ENCODE measurements around the gene FBXO10.
"Not testable (repeated sequence)": the region's sequence is repeated elsewhere in the genome, so short reads cannot be mapped to it uniquely, and the experiment has no call there.

Gene FBXO10

GRCh38 chr9:37521111-37521510 lies 55.1 kb downstream of the FBXO10 start:
- Mint-ChIP-seq H3K4me3 (no peak overlapping the region), H3K9me3 (no peaks in the 10 kb centered on the region), H3K27ac (no peak overlapping the region), H3K4me1 (ENCODE audit: low read depth) (no peaks in the 10 kb centered on the region), H3K36me3 (ENCODE audit: low read depth) (no peaks in the 10 kb centered on the region), H3K27me3 (ENCODE audit: low read depth) (no peaks in the 10 kb centered on the region)

GRCh38 chr9:37520641-37521040 lies 55.5 kb downstream of the FBXO10 start:
- no peak overlapping the region for H3K27ac Mint-ChIP-seq
- no peaks in the 10 kb centered on the region for H3K9me3 Mint-ChIP-seq
- no peaks in the 10 kb centered on the region for H3K36me3 Mint-ChIP-seq (ENCODE audit: low read depth)
- no peak overlapping the region for H3K4me3 Mint-ChIP-seq
- H3K27me3 Mint-ChIP-seq (ENCODE audit: low read depth) = no peaks in the 10 kb centered on the region
- no peaks in the 10 kb centered on the region for H3K4me1 Mint-ChIP-seq (ENCODE audit: low read depth)

GRCh38 chr9:37517923-37518322 lies 58.3 kb downstream of the FBXO10 start:
- Mint-ChIP-seq H3K27me3 (ENCODE audit: low read depth) (no peaks in the 10 kb centered on the region), H3K27ac (no peak overlapping the region), H3K4me1 (ENCODE audit: low read depth) (peaks cover 6% of the 10 kb centered on the region), H3K36me3 (ENCODE audit: low read depth) (no peaks in the 10 kb centered on the region), H3K9me3 (no peaks in the 10 kb centered on the region), H3K4me3 (no peak overlapping the region)

- no peaks in the 10 kb centered on the region for H3K27me3 Mint-ChIP-seq (ENCODE audit: low read depth)
- no peak overlapping the region for H3K4me3 Mint-ChIP-seq
- H3K4me1 Mint-ChIP-seq (ENCODE audit: low read depth) = peaks cover 6% of the 10 kb centered on the region
- H3K9me3 Mint-ChIP-seq = no peaks in the 10 kb centered on the region
- H3K27ac Mint-ChIP-seq = no peak overlapping the region
- no peaks in the 10 kb centered on the region for H3K36me3 Mint-ChIP-seq (ENCODE audit: low read depth)
Measured at GRCh38 chr9:37515620-37516258, 60.4 kb downstream of the FBXO10 start.

GRCh38 chr9:37514999-37515398 lies 61.2 kb downstream of the FBXO10 start:
- H3K4me3 Mint-ChIP-seq = no peak overlapping the region
- H3K9me3 Mint-ChIP-seq = no peaks in the 10 kb centered on the region
- H3K27ac Mint-ChIP-seq = peak overlapping the region; percentile 23
- H3K4me1 Mint-ChIP-seq (ENCODE audit: low read depth) = peaks cover 6% of the 10 kb centered on the region
- no peaks in the 10 kb centered on the region for H3K27me3 Mint-ChIP-seq (ENCODE audit: low read depth)
- no peaks in the 10 kb centered on the region for H3K36me3 Mint-ChIP-seq (ENCODE audit: low read depth)

GRCh38 chr9:37514415-37514814 lies 61.8 kb downstream of the FBXO10 start:
- not testable (repeated sequence) for H3K9me3 Mint-ChIP-seq

GRCh38 chr9:37512437-37512836 lies 63.7 kb downstream of the FBXO10 start:
- Mint-ChIP-seq H3K36me3 (ENCODE audit: low read depth) (peaks cover 3% of the 10 kb centered on the region), H3K4me1 (ENCODE audit: low read depth) (peaks cover 6% of the 10 kb centered on the region), H3K9me3 (no peaks in the 10 kb centered on the region), H3K27ac (no peak overlapping the region), H3K4me3 (no peak overlapping the region), H3K27me3 (ENCODE audit: low read depth) (no peaks in the 10 kb centered on the region)

More at GRCh38 chr9:37514415-37514814, 61.8 kb downstream of the FBXO10 start:
- not testable (repeated sequence) for H3K4me3 Mint-ChIP-seq; H3K36me3 Mint-ChIP-seq (ENCODE audit: low read depth); H3K4me1 Mint-ChIP-seq (ENCODE audit: low read depth); H3K27me3 Mint-ChIP-seq (ENCODE audit: low read depth); H3K27ac Mint-ChIP-seq

- H3K4me3 Mint-ChIP-seq = no peak overlapping the region
- H3K27me3 Mint-ChIP-seq (ENCODE audit: low read depth) = no peaks in the 10 kb centered on the region
- H3K36me3 Mint-ChIP-seq (ENCODE audit: low read depth) = peaks cover 4% of the 10 kb centered on the region
- no peak overlapping the region for H3K27ac Mint-ChIP-seq
- peaks cover 6% of the 10 kb centered on the region for H3K4me1 Mint-ChIP-seq (ENCODE audit: low read depth)
- no peaks in the 10 kb centered on the region for H3K9me3 Mint-ChIP-seq
Measured at GRCh38 chr9:37511016-37512010, 64.9 kb downstream of the FBXO10 start.

- not testable (repeated sequence) for H3K27ac Mint-ChIP-seq; H3K36me3 Mint-ChIP-seq (ENCODE audit: low read depth); H3K4me1 Mint-ChIP-seq (ENCODE audit: low read depth); H3K4me3 Mint-ChIP-seq; H3K27me3 Mint-ChIP-seq (ENCODE audit: low read depth); H3K9me3 Mint-ChIP-seq
Measured at GRCh38 chr9:37510053-37510452, 66.1 kb downstream of the FBXO10 start.

- H3K27ac Mint-ChIP-seq = no peak overlapping the region
- no peaks in the 10 kb centered on the region for H3K27me3 Mint-ChIP-seq (ENCODE audit: low read depth)
- peaks cover 4% of the 10 kb centered on the region for H3K36me3 Mint-ChIP-seq (ENCODE audit: low read depth)
- H3K4me1 Mint-ChIP-seq (ENCODE audit: low read depth) = peaks cover 2% of the 10 kb centered on the region
- H3K9me3 Mint-ChIP-seq = no peaks in the 10 kb centered on the region
- H3K4me3 Mint-ChIP-seq = no peak overlapping the region
Measured at GRCh38 chr9:37509536-37509935, 66.6 kb downstream of the FBXO10 start.

- no peak overlapping the region for H3K4me3 Mint-ChIP-seq
- no peaks in the 10 kb centered on the region for H3K27me3 Mint-ChIP-seq (ENCODE audit: low read depth)
- H3K27ac Mint-ChIP-seq = no peak overlapping the region
- peaks cover 5% of the 10 kb centered on the region for H3K4me1 Mint-ChIP-seq (ENCODE audit: low read depth)
- H3K9me3 Mint-ChIP-seq = no peaks in the 10 kb centered on the region
- peaks cover 7% of the 10 kb centered on the region for H3K36me3 Mint-ChIP-seq (ENCODE audit: low read depth)
Measured at GRCh38 chr9:37508834-37509206, 67.4 kb downstream of the FBXO10 start.

GRCh38 chr9:37508135-37508833 lies 67.9 kb downstream of the FBXO10 start:
- Mint-ChIP-seq H3K27ac (no peak overlapping the region), H3K9me3 (no peaks in the 10 kb centered on the region), H3K27me3 (ENCODE audit: low read depth) (no peaks in the 10 kb centered on the region), H3K4me3 (no peak overlapping the region), H3K4me1 (ENCODE audit: low read depth) (peaks cover 10% of the 10 kb centered on the region), H3K36me3 (ENCODE audit: low read depth) (peaks cover 12% of the 10 kb centered on the region)

- no peak overlapping the region for H3K27ac Mint-ChIP-seq
- peaks cover 19% of the 10 kb centered on the region for H3K36me3 Mint-ChIP-seq (ENCODE audit: low read depth)
- no peaks in the 10 kb centered on the region for H3K27me3 Mint-ChIP-seq (ENCODE audit: low read depth)
- no peak overlapping the region for H3K4me3 Mint-ChIP-seq
- no peaks in the 10 kb centered on the region for H3K9me3 Mint-ChIP-seq
- H3K4me1 Mint-ChIP-seq (ENCODE audit: low read depth) = peaks cover 15% of the 10 kb centered on the region
Measured at GRCh38 chr9:37507566-37508134, 68.5 kb downstream of the FBXO10 start.

- H3K9me3 Mint-ChIP-seq = no peaks in the 10 kb centered on the region
- no peak overlapping the region for H3K27ac Mint-ChIP-seq
- no peaks in the 10 kb centered on the region for H3K27me3 Mint-ChIP-seq (ENCODE audit: low read depth)
- H3K4me3 Mint-ChIP-seq = no peak overlapping the region
- H3K36me3 Mint-ChIP-seq (ENCODE audit: low read depth) = peaks cover 33% of the 10 kb centered on the region
- peaks cover 15% of the 10 kb centered on the region for H3K4me1 Mint-ChIP-seq (ENCODE audit: low read depth)
Measured at GRCh38 chr9:37504605-37505004, 71.6 kb downstream of the FBXO10 start.

Data from T-helper 1 cell treated with Interleukin-12 subunit alpha and Interleukin-12 subunit beta and Interleukin-4 antibody, amounts not matched to agents 30 μg/mL and 1 μg/mL, for 36 hours (primary cell).